ENCODE measurements around the gene CCDC9. TPM values are rescaled to one million over a fixed set of nuclear protein-coding genes. Genes with fewer than 3 reads are reported as not detected.

CCDC9 gene
- total and polyA plus RNA-seq, 2 experiments from 2014 or later: 14.5 to 15.0 TPM

DNA sequence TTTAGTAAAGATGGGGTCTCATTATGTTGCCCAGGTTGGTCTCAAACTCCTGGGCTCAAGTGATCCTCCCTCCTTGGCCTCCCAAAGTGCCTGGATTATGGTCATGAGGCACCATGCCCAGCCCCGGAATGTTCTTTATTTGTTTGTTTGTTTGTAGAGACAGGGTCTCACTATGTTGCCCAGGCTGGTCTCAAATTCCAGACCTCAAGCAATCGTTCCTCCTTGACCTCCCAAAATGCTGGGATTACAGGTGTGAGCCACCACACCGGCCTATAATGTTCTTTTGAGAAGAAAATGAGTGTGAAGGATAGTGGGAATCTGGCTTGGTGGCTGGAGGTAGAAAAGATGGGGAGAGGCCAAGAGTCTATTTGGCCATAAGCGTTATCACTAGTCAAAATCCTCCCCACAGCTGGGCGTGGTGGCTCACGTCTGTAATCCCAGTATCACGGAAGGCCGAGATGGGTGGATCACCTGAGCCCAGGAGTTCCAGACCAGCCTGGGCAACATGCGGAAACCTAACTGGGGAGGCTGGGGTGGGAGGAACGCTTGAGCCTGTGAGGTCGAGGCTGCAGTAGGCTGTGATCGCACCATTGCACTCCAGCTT, 20.2 kb upstream of the CCDC9 start (continued):
- TF ChIP-seq, protein P1, sequence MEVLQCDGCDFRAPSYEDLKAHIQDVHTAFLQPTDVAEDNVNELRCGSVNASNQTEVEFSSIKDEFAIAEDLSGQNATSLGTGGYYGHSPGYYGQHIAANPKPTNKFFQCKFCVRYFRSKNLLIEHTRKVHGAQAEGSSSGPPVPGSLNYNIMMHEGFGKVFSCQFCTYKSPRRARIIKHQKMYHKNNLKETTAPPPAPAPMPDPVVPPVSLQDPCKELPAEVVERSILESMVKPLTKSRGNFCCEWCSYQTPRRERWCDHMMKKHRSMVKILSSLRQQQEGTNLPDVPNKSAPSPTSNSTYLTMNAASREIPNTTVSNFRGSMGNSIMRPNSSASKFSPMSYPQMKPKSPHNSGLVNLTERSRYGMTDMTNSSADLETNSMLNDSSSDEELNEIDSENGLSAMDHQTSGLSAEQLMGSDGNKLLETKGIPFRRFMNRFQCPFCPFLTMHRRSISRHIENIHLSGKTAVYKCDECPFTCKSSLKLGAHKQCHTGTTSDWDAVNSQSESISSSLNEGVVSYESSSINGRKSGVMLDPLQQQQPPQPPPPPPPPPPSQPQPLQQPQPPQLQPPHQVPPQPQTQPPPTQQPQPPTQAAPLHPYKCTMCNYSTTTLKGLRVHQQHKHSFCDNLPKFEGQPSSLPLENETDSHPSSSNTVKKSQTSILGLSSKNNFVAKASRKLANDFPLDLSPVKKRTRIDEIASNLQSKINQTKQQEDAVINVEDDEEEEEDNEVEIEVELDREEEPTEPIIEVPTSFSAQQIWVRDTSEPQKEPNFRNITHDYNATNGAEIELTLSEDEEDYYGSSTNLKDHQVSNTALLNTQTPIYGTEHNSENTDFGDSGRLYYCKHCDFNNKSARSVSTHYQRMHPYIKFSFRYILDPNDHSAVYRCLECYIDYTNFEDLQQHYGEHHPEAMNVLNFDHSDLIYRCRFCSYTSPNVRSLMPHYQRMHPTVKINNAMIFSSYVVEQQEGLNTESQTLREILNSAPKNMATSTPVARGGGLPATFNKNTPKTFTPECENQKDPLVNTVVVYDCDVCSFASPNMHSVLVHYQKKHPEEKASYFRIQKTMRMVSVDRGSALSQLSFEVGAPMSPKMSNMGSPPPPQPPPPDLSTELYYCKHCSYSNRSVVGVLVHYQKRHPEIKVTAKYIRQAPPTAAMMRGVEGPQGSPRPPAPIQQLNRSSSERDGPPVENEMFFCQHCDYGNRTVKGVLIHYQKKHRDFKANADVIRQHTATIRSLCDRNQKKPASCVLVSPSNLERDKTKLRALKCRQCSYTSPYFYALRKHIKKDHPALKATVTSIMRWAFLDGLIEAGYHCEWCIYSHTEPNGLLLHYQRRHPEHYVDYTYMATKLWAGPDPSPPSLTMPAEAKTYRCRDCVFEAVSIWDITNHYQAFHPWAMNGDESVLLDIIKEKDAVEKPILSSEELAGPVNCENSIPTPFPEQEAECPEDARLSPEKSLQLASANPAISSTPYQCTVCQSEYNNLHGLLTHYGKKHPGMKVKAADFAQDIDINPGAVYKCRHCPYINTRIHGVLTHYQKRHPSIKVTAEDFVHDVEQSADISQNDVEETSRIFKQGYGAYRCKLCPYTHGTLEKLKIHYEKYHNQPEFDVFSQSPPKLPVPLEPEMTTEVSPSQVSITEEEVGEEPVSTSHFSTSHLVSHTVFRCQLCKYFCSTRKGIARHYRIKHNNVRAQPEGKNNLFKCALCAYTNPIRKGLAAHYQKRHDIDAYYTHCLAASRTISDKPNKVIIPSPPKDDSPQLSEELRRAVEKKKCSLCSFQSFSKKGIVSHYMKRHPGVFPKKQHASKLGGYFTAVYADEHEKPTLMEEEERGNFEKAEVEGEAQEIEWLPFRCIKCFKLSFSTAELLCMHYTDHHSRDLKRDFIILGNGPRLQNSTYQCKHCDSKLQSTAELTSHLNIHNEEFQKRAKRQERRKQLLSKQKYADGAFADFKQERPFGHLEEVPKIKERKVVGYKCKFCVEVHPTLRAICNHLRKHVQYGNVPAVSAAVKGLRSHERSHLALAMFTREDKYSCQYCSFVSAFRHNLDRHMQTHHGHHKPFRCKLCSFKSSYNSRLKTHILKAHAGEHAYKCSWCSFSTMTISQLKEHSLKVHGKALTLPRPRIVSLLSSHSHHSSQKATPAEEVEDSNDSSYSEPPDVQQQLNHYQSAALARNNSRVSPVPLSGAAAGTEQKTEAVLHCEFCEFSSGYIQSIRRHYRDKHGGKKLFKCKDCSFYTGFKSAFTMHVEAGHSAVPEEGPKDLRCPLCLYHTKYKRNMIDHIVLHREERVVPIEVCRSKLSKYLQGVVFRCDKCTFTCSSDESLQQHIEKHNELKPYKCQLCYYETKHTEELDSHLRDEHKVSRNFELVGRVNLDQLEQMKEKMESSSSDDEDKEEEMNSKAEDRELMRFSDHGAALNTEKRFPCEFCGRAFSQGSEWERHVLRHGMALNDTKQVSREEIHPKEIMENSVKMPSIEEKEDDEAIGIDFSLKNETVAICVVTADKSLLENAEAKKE (CRISPR knock-in tag; IDR thresholded peaks at IDR 0.05): no peak
- TF ChIP-seq STAT1 (IDR thresholded peaks at IDR 0.05; ENCODE audit: unreplicated experiment) (no peak), JUNB (IDR thresholded peaks at IDR 0.05; ENCODE audit: unreplicated experiment) (no peak), EZH2 (IDR thresholded peaks at IDR 0.05; ENCODE audit: low read depth, unreplicated experiment) (no peak)
- TF ChIP-seq, protein P2, sequence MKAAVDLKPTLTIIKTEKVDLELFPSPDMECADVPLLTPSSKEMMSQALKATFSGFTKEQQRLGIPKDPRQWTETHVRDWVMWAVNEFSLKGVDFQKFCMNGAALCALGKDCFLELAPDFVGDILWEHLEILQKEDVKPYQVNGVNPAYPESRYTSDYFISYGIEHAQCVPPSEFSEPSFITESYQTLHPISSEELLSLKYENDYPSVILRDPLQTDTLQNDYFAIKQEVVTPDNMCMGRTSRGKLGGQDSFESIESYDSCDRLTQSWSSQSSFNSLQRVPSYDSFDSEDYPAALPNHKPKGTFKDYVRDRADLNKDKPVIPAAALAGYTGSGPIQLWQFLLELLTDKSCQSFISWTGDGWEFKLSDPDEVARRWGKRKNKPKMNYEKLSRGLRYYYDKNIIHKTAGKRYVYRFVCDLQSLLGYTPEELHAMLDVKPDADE (IDR thresholded peaks at IDR 0.05): no peak

DNA sequence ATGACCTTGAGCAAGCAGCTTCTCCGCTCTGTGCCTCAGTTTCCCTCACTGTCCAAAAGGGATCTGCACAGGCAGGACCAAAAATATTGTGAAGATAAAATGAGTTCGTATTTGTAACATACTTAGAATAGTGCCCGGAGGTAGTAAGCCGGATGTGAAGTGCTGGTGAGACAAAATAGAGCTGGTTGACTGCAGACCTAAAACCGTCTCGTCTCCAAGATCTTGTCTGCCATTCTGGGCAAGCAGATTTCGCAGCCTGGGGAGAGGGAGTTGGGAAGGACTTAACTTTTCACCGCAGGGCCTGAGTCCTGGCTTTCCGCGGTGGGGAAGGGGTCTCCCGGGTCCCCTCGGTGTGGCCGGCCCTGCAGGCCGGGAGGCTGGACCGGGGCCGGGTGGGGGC, 17.2 kb upstream of the CCDC9 start:
- DNase-seq (ENCODE audit: low spot score) (peak; percentile 58), ATAC-seq (no peak)
- H3K4me2 ChIP-seq: peak overlapping the region; percentile 90
- H3K9me2 ChIP-seq (ENCODE audit: insufficient read depth): no peaks in the 10 kb centered on the region
- Mint-ChIP-seq H3K27ac (no peak overlapping the region), H3K36me3 (ENCODE audit: low read depth) (peaks cover 6% of the 10 kb centered on the region; the same call in 1 of the 3 replicates), H3K9me3 (peaks cover 3% of the 10 kb centered on the region; the same call in 1 of the 3 replicates), H3K4me3 (peak overlapping the region; percentile 70), H3K27me3 (ENCODE audit: insufficient read depth, low read depth, poor library complexity) (peaks cover 21% of the 10 kb centered on the region), H3K4me1 (peaks cover 19% of the 10 kb centered on the region)
- H3K79me2 ChIP-seq (replicated peaks; ENCODE audit: insufficient read depth): no peaks in the 10 kb centered on the region
- peaks cover 38% of the 10 kb centered on the region for H3F3A ChIP-seq (replicated peaks; ENCODE audit: low read depth)
- no peaks in the 10 kb centered on the region for H3K36me3 ChIP-seq (ENCODE audit: insufficient read depth)
- TF ChIP-seq EZH2 (IDR thresholded peaks at IDR 0.05; ENCODE audit: low read depth, unreplicated experiment): no peak
- no peak for TF ChIP-seq ZNF114 (CRISPR knock-in tag; IDR thresholded peaks at IDR 0.05)
- no peak for TF ChIP-seq STAT1 (IDR thresholded peaks at IDR 0.05; ENCODE audit: unreplicated experiment)
- TF ChIP-seq EZH2phosphoT487 (IDR thresholded peaks at IDR 0.05; ENCODE audit: unreplicated experiment): no peak
- TF ChIP-seq, protein P3, sequence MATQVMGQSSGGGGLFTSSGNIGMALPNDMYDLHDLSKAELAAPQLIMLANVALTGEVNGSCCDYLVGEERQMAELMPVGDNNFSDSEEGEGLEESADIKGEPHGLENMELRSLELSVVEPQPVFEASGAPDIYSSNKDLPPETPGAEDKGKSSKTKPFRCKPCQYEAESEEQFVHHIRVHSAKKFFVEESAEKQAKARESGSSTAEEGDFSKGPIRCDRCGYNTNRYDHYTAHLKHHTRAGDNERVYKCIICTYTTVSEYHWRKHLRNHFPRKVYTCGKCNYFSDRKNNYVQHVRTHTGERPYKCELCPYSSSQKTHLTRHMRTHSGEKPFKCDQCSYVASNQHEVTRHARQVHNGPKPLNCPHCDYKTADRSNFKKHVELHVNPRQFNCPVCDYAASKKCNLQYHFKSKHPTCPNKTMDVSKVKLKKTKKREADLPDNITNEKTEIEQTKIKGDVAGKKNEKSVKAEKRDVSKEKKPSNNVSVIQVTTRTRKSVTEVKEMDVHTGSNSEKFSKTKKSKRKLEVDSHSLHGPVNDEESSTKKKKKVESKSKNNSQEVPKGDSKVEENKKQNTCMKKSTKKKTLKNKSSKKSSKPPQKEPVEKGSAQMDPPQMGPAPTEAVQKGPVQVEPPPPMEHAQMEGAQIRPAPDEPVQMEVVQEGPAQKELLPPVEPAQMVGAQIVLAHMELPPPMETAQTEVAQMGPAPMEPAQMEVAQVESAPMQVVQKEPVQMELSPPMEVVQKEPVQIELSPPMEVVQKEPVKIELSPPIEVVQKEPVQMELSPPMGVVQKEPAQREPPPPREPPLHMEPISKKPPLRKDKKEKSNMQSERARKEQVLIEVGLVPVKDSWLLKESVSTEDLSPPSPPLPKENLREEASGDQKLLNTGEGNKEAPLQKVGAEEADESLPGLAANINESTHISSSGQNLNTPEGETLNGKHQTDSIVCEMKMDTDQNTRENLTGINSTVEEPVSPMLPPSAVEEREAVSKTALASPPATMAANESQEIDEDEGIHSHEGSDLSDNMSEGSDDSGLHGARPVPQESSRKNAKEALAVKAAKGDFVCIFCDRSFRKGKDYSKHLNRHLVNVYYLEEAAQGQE (IDR thresholded peaks at IDR 0.05; ENCODE audit: unreplicated experiment): no peak
- TF ChIP-seq POLR2AphosphoS5 (IDR thresholded peaks at IDR 0.05; ENCODE audit: low read depth): no peak
- peaks cover 19% of the 10 kb centered on the region for H3K4me1 ChIP-seq (ENCODE audit: insufficient read depth)
- H2AFZ ChIP-seq: peak overlapping the region; percentile 96
- no peaks in the 10 kb centered on the region for H4K20me1 ChIP-seq (replicated peaks; ENCODE audit: insufficient read depth)
- no peak overlapping the region for H3K27ac ChIP-seq (ENCODE audit: low read depth)
- H3K27me3 ChIP-seq (ENCODE audit: insufficient read depth): peaks cover 41% of the 10 kb centered on the region
- peak overlapping the region; percentile 73 for H3K4me3 ChIP-seq

Measured in GM23338 (cell line).